LNCAP (cell line): ENCODE data around the gene ABHD15.

Experiments
- TF ChIP-seq, protein P1 (sequence below): fragments of 450-650 bp; IDR thresholded peaks from 2 replicates; pipeline ENCODE4 v1.5.1; 2017; ENCODE audit warnings: mild to moderate bottlenecking

ABHD15 gene

DNA sequence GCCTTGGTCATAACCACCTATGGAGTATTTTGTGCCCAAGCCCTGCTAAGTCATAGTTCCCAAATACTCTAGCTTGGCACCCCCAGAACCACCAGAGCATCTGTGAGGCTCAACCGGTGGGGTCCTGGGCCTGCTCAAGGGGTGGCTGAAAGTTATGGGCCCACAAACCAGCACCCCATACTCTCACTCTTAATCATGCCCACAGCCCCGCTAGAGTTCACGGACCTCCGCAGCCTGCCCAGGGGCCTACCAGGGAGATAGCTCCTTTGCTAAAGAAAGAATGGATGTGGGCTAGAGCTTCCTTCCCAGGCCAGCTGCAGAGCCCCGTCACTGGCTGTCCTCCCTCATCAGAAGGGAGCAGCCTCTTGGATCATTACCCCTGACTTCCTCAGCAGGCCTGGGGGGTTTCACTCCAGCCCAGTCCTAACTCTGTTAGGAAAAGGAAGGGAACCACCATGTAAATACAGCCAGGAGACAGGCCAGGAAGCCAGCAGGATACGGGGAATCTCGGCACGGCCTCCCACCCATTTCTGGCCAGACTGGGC is 21.3 kb upstream of the ABHD15 start:
- TF ChIP-seq, protein P1, sequence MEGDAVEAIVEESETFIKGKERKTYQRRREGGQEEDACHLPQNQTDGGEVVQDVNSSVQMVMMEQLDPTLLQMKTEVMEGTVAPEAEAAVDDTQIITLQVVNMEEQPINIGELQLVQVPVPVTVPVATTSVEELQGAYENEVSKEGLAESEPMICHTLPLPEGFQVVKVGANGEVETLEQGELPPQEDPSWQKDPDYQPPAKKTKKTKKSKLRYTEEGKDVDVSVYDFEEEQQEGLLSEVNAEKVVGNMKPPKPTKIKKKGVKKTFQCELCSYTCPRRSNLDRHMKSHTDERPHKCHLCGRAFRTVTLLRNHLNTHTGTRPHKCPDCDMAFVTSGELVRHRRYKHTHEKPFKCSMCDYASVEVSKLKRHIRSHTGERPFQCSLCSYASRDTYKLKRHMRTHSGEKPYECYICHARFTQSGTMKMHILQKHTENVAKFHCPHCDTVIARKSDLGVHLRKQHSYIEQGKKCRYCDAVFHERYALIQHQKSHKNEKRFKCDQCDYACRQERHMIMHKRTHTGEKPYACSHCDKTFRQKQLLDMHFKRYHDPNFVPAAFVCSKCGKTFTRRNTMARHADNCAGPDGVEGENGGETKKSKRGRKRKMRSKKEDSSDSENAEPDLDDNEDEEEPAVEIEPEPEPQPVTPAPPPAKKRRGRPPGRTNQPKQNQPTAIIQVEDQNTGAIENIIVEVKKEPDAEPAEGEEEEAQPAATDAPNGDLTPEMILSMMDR: no peak

DNA sequence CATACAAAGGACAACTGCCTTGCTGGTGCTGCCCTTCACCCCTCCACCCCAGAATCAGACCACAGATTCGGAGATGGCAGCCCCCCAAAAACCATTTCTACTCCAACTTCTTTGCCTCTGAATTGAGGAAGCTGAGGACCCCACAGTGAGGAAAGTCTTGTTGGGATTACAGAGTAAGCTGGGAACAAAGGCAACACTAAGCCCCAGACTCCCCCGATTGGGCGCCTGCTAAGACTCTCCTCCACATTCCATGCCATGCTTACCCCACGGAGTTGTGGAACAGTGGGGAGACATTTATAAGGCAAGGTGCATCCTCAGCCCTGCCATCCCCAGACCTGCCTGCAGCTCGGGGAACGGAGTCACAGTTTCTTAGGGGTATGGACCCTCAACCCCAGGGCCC is 20.8 kb upstream of the ABHD15 start:
- TF ChIP-seq, protein P1: no peak

DNA sequence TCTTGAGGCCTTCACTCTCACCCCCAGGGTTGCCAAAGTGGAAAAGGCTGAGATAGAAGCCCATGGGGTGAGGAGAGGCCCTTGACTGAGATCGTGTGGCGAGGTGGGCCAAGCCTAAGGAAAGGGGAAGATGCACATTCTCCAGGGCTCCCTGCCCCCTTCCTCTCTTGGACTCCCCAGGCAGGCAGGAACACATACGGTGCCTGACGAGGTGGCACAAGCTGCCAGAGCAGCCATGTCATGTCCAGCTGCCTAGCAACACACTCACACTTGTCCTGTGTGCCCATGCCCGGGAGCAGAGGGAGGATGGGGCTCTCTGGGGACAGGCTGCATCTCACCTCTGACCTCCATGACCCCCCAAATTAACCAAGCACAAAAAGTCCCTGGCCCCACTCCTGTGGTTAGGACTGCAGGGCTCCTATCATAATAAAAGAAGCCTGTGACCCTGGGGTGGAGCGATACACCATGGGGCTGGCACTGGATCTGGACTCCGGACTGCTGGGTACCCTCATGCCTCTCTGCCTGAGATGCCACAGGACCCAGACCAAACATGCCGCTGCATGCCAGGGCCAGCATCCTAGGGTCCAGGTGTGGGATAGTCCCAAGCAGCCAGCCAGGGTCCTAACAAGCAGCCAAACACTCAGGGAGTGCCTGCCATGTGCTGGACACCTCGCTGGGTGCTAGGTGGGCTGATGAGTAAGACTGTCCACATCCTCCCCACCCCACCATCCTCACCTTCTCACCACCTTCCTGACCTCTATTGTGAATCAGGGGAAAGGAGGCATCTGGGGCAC is 20.0 kb upstream of the ABHD15 start:
- TF ChIP-seq, protein P1: no peak

DNA sequence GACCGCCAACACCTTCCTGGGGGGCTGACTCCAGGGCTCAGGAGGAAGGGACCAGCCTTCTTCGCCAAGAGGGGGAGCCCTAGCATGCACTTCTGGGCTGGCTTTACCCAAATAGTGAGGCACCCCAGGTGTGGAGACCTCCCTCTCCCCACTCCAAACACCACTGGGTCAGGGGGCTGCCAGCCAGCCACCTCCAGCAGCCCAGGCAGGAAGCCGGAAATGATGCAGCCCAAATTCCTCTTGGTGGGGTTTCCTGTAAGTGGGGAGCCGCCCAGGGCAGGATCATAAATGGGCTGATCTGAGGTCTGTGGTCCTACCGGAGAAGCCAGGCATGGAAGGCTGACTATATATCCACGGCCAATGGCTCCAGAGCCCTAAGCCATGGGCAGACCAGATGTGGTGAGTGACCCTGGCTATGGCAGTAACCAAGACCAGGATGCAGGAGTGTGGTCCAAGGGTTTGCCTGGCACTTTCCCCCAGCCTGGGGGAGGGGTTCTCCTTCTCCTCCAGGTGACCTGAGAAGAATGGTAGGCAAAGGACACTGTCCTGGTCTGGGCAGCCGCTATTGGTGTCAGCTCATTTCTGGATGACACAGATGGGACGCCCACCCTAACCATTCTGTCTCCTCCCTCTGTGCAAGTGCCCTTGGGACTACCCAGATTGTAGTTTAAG is 18.4 kb upstream of the ABHD15 start:
- TF ChIP-seq, protein P1: no peak

DNA sequence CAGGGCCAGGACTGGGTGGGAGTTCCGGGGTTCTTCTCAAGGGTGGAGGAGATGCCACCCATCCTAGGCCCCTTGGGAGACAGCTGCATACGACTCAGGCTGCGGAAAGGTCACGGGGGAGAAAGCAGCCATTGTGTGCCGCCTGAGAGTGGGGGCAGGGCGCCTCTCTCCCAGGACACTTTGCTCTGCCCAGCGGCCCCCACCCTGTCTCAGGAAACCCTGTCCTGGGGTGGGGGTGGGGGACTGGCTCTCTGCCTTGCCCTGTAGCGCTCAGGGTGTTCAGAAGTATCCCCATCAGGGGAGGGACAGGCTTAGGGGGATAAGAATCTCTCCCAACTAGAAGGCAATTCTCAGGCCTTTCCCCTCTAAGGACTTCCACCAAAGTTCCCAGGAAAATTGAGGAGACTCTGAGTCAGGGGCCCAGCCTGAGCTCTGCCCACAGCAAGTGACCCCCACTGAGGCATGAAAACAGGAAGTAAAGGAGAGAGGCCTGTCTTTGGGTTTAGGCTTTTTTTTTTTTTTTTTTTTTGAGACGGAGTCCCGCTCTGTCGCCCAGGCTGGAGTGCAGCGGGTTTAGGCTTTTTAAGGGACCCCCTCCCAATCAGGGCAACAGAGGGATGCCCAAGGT is 17.7 kb upstream of the ABHD15 start:
- TF ChIP-seq, protein P1: no peak

DNA sequence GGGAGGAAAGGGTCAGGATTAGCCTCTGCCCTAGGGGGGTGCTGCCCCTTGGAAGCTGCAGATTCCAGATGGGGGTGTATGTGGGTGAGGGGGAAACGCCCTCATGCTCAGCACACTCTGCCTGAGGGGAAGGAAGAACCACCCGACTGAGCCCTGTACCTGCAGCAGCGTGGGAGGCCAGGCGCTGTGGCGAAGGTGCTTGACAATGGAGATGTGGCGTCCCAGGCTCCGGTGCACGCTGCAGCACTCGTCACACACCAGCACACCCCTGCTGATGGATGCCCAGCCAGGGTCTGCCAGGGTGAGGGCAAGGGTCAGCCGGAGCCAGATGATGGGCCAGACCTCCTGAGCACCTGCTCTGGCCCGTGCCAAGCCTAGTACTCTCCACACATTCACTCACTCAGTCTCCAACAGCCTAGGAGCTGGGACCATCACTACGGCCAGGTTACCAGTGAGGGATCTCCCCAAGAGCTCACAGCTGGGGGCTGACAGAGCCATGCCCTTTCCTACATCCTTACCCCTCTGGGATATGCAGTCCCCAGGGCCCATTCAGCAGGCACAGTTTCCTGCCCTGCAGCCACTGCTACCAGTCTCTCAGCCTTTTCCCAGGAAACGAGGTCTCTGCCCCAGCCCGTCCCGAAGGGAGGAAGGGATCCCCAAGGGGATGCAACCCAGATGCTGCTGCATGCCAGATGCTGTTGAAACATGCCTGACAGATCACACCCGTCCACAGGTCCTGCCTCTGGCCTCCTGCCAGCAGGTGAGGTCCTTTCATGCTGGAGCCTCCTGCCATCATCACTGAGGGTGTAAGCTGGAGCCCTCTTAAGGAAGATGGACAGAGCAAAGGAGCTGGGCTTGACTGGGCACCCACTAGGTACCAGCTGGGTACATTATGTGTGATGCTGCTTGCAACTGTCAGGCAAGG is 16.7 kb upstream of the ABHD15 start:
- TF ChIP-seq, protein P1: no peak

DNA sequence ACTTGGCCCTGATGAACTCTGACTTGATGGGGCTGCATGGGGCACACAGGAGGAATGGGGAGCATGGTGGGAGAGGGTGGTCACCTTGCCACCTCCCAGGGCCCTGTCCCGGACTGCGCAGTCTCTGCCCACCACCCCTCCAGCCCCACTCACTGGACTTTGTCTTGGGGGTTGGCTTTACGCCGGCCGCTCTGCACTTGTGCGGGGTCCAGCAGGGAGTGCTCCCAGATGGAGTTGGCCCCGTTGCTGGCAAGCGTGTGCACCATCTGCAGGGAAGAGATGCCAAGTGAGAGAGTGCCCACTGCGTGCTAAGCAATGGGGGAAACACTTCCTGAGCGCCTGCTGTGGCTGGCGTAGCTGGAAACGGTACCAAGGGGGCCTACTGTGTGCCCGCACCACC is 15.9 kb upstream of the ABHD15 start:
- TF ChIP-seq, protein P1: no peak
